HepG2 (cell line): Measurements from ENCODE around the gene PLEKHA8. TPM values are rescaled to one million over a fixed set of nuclear protein-coding genes. Genes with fewer than 3 reads are reported as not detected.

Experiments
- ADNP ChIP-seq: sonication (generic); formaldehyde crosslinking; IDR thresholded peaks from 2 replicates; pipeline ENCODE4 v1.4.0; 2020; ENCODE audit warnings: missing genetic modification reagents
- CBX1 ChIP-seq: IDR thresholded peaks from one replicate; pipeline ENCODE4 v1.6.1; 2016; ENCODE audit warnings: antibody characterized with exemption, low read depth
- GABPB1 ChIP-seq: IDR thresholded peaks from 2 replicates; pipeline ENCODE4 v1.6.1; 2016; ENCODE audit warnings: mild to moderate bottlenecking, missing genetic modification reagents, moderate library complexity, missing compliant biosample characterization
- KDM1A ChIP-seq: IDR thresholded peaks from 2 replicates; pipeline ENCODE4 v1.6.1; 2016; ENCODE audit warnings: missing compliant biosample characterization
- KLF16 ChIP-seq, 2 experiments: sonication (generic) in 1 of 2; formaldehyde crosslinking in 1 of 2; IDR thresholded peaks; 2 replicates each; pipeline versions ENCODE4 v1.6.1 to v1.8.0; 2016 to 2023; ENCODE audit warnings: missing genetic modification reagents in 2 of 2, missing compliant biosample characterization in 1 of 2
- LCORL ChIP-seq, 2 experiments: fragments of 450-650 bp in 1 of 2; sonication (generic) in 1 of 2; formaldehyde crosslinking in 1 of 2; IDR thresholded peaks; 2 replicates each; pipeline versions ENCODE4 v1.5.0 to v1.6.1; 2017 to 2020; ENCODE audit warnings: antibody characterized with exemption in 1 of 2, missing genetic modification reagents in 1 of 2
- MED1 ChIP-seq: sonication (generic); formaldehyde crosslinking; IDR thresholded peaks from 2 replicates; pipeline ENCODE4 v1.4.0; 2020; ENCODE audit warnings: missing genetic modification reagents
- NR2F6 ChIP-seq, 2 experiments: IDR thresholded peaks; 2 replicates each; pipeline ENCODE4 v1.6.1; 2016; ENCODE audit warnings: antibody characterized with exemption in 1 of 2, mild to moderate bottlenecking in 1 of 2
- SALL2 ChIP-seq: sonication (generic); formaldehyde crosslinking; IDR thresholded peaks from 2 replicates; pipeline ENCODE4 v1.8.1; 2023; ENCODE audit warnings: mild to moderate bottlenecking, missing genetic modification reagents, inconsistent platforms
- SMYD3 ChIP-seq: sonication (generic); formaldehyde crosslinking; IDR thresholded peaks from 2 replicates; pipeline ENCODE4 v1.8.1; 2023; ENCODE audit warnings: mild to moderate bottlenecking, missing genetic modification reagents
- SPEN ChIP-seq: sonication (generic); formaldehyde crosslinking; IDR thresholded peaks from 2 replicates; pipeline ENCODE4 v1.5.1; 2020; ENCODE audit warnings: low read depth, mild to moderate bottlenecking, missing genetic modification reagents
- UBTF ChIP-seq: sonication (generic); formaldehyde crosslinking; IDR thresholded peaks from 2 replicates; pipeline ENCODE4 v1.4.0; 2020; ENCODE audit warnings: mild to moderate bottlenecking, missing genetic modification reagents
- ZBTB21 ChIP-seq: sonication (generic); formaldehyde crosslinking; IDR thresholded peaks from 2 replicates; pipeline ENCODE4 v1.4.0; 2020; ENCODE audit warnings: missing genetic modification reagents
- ZFY ChIP-seq: sonication (generic); formaldehyde crosslinking; IDR thresholded peaks from 2 replicates; pipeline ENCODE4 v1.4.0; 2020; ENCODE audit warnings: missing genetic modification reagents
- ZGPAT ChIP-seq: IDR thresholded peaks from 2 replicates; pipeline ENCODE4 v1.6.1; 2016; ENCODE audit warnings: mild to moderate bottlenecking
- ZNF12 ChIP-seq: sonication (generic); formaldehyde crosslinking; IDR thresholded peaks from 2 replicates; pipeline ENCODE4 v1.5.0; 2020; ENCODE audit warnings: missing genetic modification reagents
- ZNF383 ChIP-seq: sonication (generic); formaldehyde crosslinking; IDR thresholded peaks from 2 replicates; pipeline ENCODE4 v1.4.0; 2020; ENCODE audit warnings: missing genetic modification reagents, mild to moderate bottlenecking, borderline replicate concordance
- ZNF468 ChIP-seq: sonication (generic); formaldehyde crosslinking; IDR thresholded peaks from 2 replicates; pipeline ENCODE4 v1.8.0; 2022; ENCODE audit warnings: mild to moderate bottlenecking, moderate library complexity, missing genetic modification reagents
- ZNF562 ChIP-seq: sonication (generic); formaldehyde crosslinking; IDR thresholded peaks from 2 replicates; pipeline ENCODE4 v1.8.0; 2022; ENCODE audit warnings: missing genetic modification reagents, borderline replicate concordance
- ZNF777 ChIP-seq: sonication (generic); formaldehyde crosslinking; IDR thresholded peaks from 2 replicates; pipeline ENCODE4 v1.4.0; 2020; ENCODE audit warnings: missing genetic modification reagents
- polyA plus RNA-seq, 8 experiments: library from polyadenylated mRNA; depleted of rRNA in 3 of 8; stranded (reverse) in 7 of 8; unstranded in 1 of 8; fragments of >200 nt; fragmentation: Illumina TruSeq in 4 of 8; extraction: Trizol in 4 of 8; gene quantifications; 2 replicates each; pipeline versions ENCODE4 v1.2.1 to v1.2.3, GENCODE V29; 2011 to 2016; ENCODE audit warnings: low read depth in 4 of 8, missing spikeins in 1 of 8, mixed read lengths in 1 of 8; ENCODE audit not compliant: insufficient read depth in 1 of 8
- total RNA-seq, 5 experiments: library from RNA; depleted of rRNA; stranded (reverse); fragments of >200 nt; fragmentation: Illumina TruSeq; extraction: Trizol; gene quantifications; 2 replicates each; pipeline ENCODE4 v1.2.3, GENCODE V29; 2016; ENCODE audit warnings: low read depth in 1 of 5
- TF ChIP-seq, protein P1 (sequence below): IDR thresholded peaks from 2 replicates; pipeline ENCODE4 v1.6.1; 2012; ENCODE audit warnings: low read length, improper control_type of control experiment
- TF ChIP-seq, protein P2 (sequence below): sonication (generic); formaldehyde crosslinking; conservative IDR thresholded peaks from 2 replicates; pipeline ENCODE4 v1.4.0; 2020; ENCODE audit warnings: missing genetic modification reagents

PLEKHA8 gene
- total and polyA plus RNA-seq, 2 of the 13 experiments (the other 11 are each of a cell fraction or from before 2014, with no cell fraction given) = 12.5 to 26.4 TPM

DNA sequence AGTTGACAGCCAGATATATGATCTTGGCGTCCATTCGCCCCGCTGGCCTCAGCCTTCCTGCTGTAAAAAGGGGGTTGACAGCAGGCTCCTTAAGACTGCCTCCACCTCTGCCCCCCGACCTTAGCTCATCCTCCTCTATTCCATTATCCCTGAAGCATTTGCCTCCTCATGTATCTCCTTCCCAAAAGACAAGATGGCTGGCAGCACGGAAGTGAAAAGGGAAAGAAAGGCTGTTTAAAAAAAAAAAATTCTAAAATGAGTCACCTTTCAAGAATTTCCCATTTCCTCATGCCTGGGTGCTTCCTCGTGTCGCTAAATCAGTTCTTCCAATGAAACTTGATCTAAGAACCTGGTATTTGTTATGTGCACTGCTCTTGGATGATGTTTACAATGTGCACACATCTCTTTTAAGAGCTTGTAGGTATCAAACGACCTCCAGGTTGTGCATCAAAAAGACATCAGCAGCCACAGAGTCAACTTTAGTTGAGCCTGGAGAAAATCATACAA, 40.3 kb upstream of the PLEKHA8 start (continued):
- TF ChIP-seq, protein P1, sequence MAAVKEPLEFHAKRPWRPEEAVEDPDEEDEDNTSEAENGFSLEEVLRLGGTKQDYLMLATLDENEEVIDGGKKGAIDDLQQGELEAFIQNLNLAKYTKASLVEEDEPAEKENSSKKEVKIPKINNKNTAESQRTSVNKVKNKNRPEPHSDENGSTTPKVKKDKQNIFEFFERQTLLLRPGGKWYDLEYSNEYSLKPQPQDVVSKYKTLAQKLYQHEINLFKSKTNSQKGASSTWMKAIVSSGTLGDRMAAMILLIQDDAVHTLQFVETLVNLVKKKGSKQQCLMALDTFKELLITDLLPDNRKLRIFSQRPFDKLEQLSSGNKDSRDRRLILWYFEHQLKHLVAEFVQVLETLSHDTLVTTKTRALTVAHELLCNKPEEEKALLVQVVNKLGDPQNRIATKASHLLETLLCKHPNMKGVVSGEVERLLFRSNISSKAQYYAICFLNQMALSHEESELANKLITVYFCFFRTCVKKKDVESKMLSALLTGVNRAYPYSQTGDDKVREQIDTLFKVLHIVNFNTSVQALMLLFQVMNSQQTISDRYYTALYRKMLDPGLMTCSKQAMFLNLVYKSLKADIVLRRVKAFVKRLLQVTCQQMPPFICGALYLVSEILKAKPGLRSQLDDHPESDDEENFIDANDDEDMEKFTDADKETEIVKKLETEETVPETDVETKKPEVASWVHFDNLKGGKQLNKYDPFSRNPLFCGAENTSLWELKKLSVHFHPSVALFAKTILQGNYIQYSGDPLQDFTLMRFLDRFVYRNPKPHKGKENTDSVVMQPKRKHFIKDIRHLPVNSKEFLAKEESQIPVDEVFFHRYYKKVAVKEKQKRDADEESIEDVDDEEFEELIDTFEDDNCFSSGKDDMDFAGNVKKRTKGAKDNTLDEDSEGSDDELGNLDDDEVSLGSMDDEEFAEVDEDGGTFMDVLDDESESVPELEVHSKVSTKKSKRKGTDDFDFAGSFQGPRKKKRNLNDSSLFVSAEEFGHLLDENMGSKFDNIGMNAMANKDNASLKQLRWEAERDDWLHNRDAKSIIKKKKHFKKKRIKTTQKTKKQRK = no peak
- TF ChIP-seq SPEN (CRISPR knock-in tag) (0 out of 2 replicates have a peak, but pooled peaks have one; percentile 10), ZNF383 (no peak), MED1 (CRISPR knock-in tag) (peak; percentile 21; the same call in 1 of the 2 replicates), KDM1A (no peak), NR2F6 (IDR thresholded peaks at IDR 0.05) (no peak), NR2F6 (CRISPR knock-in tag; IDR thresholded peaks at IDR 0.05) (no peak), GABPB1 (CRISPR knock-in tag) (no peak), ZNF777 (CRISPR knock-in tag) (no peak), ZBTB21 (0 out of 2 replicates have a peak, but pooled peaks have one; percentile 9), UBTF (CRISPR knock-in tag) (no peak), SALL2 (CRISPR knock-in tag) (no peak), SMYD3 (CRISPR knock-in tag) (no peak), ADNP (CRISPR knock-in tag) (no peak), ZFY (CRISPR knock-in tag) (no peak), LCORL (IDR thresholded peaks at IDR 0.05) (0 out of 2 replicates have a peak, but pooled peaks have one; percentile 15), LCORL (CRISPR knock-in tag; IDR thresholded peaks at IDR 0.05) (no peak), ZNF562 (CRISPR knock-in tag) (no peak), ZGPAT (CRISPR knock-in tag) (no peak; the same call in 1 of the 2 replicates), KLF16 (CRISPR knock-in tag; IDR thresholded peaks at IDR 0.05) (no peak), CBX1 (no peak), ZNF12 (no peak), ZNF468 (CRISPR knock-in tag) (no peak)
- TF ChIP-seq, protein P2, sequence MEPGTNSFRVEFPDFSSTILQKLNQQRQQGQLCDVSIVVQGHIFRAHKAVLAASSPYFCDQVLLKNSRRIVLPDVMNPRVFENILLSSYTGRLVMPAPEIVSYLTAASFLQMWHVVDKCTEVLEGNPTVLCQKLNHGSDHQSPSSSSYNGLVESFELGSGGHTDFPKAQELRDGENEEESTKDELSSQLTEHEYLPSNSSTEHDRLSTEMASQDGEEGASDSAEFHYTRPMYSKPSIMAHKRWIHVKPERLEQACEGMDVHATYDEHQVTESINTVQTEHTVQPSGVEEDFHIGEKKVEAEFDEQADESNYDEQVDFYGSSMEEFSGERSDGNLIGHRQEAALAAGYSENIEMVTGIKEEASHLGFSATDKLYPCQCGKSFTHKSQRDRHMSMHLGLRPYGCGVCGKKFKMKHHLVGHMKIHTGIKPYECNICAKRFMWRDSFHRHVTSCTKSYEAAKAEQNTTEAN (CRISPR knock-in tag) = 0 out of 2 replicates have a peak, but pooled peaks have one; percentile 53
